ENCODE results near the gene CALD1.

The CALD1 gene

DNA sequence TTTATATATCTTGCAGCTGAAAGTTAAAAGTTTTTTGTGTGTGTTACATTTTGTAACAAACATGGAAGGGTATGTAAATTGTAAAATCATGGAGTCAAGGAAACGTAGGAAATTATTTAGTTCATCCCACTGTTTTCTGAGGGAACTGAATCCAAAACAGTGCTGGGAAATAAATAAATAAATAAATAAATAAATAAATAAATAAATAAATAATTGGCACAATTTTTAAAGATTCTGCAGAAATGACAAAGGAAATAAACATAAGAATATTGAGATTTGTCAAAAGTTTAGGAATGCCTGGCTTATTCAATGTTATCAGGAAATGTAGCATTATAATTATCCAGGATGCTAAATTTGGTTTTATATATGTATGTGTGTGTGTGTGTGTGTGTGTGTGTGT lies 115.5 kb downstream of the CALD1 start:
- no peaks in the 10 kb centered on the region for H3K4me1 ChIP-seq (ENCODE audit: insufficient read depth, low read length)
- ATAC-seq (ENCODE audit: insufficient read depth, low read depth) (no peak), DNase-seq (no peak)
- no peak overlapping the region for H3K27ac ChIP-seq (ENCODE audit: low read length)
- H4K20me1 ChIP-seq (ENCODE audit: insufficient read depth, low read length) = no peaks in the 10 kb centered on the region
- no peaks in the 10 kb centered on the region for H3K36me3 ChIP-seq (ENCODE audit: insufficient read depth, low read length)
- H3K27me3 ChIP-seq (ENCODE audit: insufficient read depth, low read length, poor library complexity) = no peaks in the 10 kb centered on the region
- no peak for TF ChIP-seq EZH2 (IDR thresholded peaks at IDR 0.05; ENCODE audit: borderline replicate concordance, low read depth, low read length, severe bottlenecking)
- TF ChIP-seq, protein P1, sequence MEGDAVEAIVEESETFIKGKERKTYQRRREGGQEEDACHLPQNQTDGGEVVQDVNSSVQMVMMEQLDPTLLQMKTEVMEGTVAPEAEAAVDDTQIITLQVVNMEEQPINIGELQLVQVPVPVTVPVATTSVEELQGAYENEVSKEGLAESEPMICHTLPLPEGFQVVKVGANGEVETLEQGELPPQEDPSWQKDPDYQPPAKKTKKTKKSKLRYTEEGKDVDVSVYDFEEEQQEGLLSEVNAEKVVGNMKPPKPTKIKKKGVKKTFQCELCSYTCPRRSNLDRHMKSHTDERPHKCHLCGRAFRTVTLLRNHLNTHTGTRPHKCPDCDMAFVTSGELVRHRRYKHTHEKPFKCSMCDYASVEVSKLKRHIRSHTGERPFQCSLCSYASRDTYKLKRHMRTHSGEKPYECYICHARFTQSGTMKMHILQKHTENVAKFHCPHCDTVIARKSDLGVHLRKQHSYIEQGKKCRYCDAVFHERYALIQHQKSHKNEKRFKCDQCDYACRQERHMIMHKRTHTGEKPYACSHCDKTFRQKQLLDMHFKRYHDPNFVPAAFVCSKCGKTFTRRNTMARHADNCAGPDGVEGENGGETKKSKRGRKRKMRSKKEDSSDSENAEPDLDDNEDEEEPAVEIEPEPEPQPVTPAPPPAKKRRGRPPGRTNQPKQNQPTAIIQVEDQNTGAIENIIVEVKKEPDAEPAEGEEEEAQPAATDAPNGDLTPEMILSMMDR (IDR thresholded peaks at IDR 0.05; ENCODE audit: borderline replicate concordance, extremely low read depth, low read length, poor library complexity, severe bottlenecking) = no peak
- no peak overlapping the region for H2AFZ ChIP-seq (ENCODE audit: low read depth, low read length)
- no peak overlapping the region for H3K4me3 ChIP-seq (ENCODE audit: low read depth in 1 of 2, low read length in 2 of 2)
- H3K9me3 ChIP-seq (ENCODE audit: insufficient read depth, low read length, severe bottlenecking) = peaks cover 7% of the 10 kb centered on the region
- no peak overlapping the region for H3K9ac ChIP-seq (ENCODE audit: low read depth, low read length)
- H3K79me2 ChIP-seq (ENCODE audit: insufficient read depth, low read length) = no peaks in the 10 kb centered on the region
- no peak overlapping the region for H3K4me2 ChIP-seq (ENCODE audit: insufficient read depth, low read length)

DNA sequence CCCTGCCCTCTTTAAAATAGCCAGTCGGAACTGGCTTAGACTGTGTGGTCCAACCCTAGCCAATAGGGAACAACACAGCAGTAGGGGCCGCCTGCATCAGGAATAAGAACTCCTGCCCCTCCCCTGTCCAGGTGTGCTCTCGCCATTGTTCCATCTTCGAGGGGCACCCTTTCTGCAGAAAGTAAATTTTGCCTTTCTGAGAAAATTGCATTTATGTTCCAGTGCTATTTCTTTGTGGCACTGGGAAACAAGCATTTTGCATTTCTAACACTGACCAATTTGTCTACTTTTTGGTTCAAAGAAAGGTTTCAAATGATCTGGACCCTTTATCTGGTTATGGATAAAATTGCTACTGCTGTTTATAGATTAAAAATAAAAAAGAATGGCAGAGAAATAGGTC lies 116.6 kb downstream of the CALD1 start:
- Histone ChIP-seq H3K27me3 (ENCODE audit: insufficient read depth, low read length, poor library complexity) (peaks cover 3% of the 10 kb centered on the region), H3K27ac (ENCODE audit: low read length) (no peak overlapping the region), H3K4me2 (ENCODE audit: insufficient read depth, low read length) (no peak overlapping the region), H3K36me3 (ENCODE audit: insufficient read depth, low read length) (no peaks in the 10 kb centered on the region), H3K4me3 (ENCODE audit: low read depth in 1 of 2, low read length in 2 of 2) (no peak overlapping the region), H4K20me1 (ENCODE audit: insufficient read depth, low read length) (no peaks in the 10 kb centered on the region), H2AFZ (ENCODE audit: low read depth, low read length) (no peak overlapping the region), H3K9me3 (ENCODE audit: insufficient read depth, low read length, severe bottlenecking) (peaks cover 7% of the 10 kb centered on the region), H3K79me2 (ENCODE audit: insufficient read depth, low read length) (no peaks in the 10 kb centered on the region), H3K4me1 (ENCODE audit: insufficient read depth, low read length) (no peaks in the 10 kb centered on the region), H3K9ac (ENCODE audit: low read depth, low read length) (no peak overlapping the region)
- DNase-seq = no peak
- no peak for ATAC-seq (ENCODE audit: insufficient read depth, low read depth)
- TF ChIP-seq, protein P1 (IDR thresholded peaks at IDR 0.05; ENCODE audit: borderline replicate concordance, extremely low read depth, low read length, poor library complexity, severe bottlenecking) = no peak
- no peak for TF ChIP-seq EZH2 (IDR thresholded peaks at IDR 0.05; ENCODE audit: borderline replicate concordance, low read depth, low read length, severe bottlenecking)

DNA sequence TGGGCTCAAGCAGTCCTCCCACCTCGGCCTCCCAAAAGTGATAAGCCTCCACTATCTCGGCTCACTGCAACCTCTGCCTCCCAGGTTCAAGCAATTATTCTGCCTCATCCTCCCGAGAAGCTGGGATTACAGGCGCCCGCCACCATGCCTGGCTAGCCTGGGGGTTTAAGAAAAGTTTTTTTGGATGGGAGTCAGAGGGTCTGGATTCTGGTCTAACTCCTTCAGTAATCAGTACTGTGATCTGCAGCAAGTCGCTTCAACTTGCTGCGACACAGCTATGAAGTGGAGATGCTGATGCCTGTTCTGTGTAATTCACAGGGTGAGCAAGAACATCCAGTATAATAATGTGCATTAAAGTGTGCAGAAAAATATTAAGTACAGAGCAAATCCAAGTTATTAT lies 118.5 kb downstream of the CALD1 start:
- Histone ChIP-seq H3K4me3 (ENCODE audit: low read depth in 1 of 2, low read length in 2 of 2) (no peak overlapping the region), H3K27me3 (ENCODE audit: insufficient read depth, low read length, poor library complexity) (peaks cover 3% of the 10 kb centered on the region), H3K9ac (ENCODE audit: low read depth, low read length) (no peak overlapping the region), H2AFZ (ENCODE audit: low read depth, low read length) (no peak overlapping the region), H3K36me3 (ENCODE audit: insufficient read depth, low read length) (no peaks in the 10 kb centered on the region), H3K4me2 (ENCODE audit: insufficient read depth, low read length) (no peak overlapping the region), H4K20me1 (ENCODE audit: insufficient read depth, low read length) (no peaks in the 10 kb centered on the region), H3K4me1 (ENCODE audit: insufficient read depth, low read length) (no peaks in the 10 kb centered on the region), H3K27ac (ENCODE audit: low read length) (no peak overlapping the region), H3K79me2 (ENCODE audit: insufficient read depth, low read length) (no peaks in the 10 kb centered on the region), H3K9me3 (ENCODE audit: insufficient read depth, low read length, severe bottlenecking) (peaks cover 7% of the 10 kb centered on the region)
- TF ChIP-seq EZH2 (IDR thresholded peaks at IDR 0.05; ENCODE audit: borderline replicate concordance, low read depth, low read length, severe bottlenecking) = no peak
- DNase-seq = no peak
- ATAC-seq (ENCODE audit: insufficient read depth, low read depth) = no peak

DNA sequence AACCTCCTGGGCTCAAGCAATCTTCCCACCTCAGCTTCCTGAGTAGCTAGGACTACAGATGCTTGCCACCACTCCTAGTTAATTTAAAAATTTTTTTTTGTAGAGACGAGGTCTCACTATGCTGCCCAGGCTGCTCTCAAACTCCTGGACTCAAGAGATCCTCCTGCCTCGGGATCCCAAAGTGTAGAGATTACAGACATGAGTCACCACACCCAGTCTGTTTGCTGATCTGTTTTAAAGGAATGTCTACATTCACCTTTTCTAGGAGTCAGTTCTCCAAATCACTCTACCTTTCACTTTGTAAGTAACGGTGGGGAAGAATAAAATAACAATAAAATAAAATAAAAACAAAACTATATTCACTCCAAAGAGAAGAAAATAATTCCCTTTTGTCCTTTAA lies 120.3 kb downstream of the CALD1 start:
- Histone ChIP-seq H2AFZ (ENCODE audit: low read depth, low read length) (no peak overlapping the region), H3K79me2 (ENCODE audit: insufficient read depth, low read length) (no peaks in the 10 kb centered on the region), H3K4me2 (ENCODE audit: insufficient read depth, low read length) (no peak overlapping the region), H4K20me1 (ENCODE audit: insufficient read depth, low read length) (no peaks in the 10 kb centered on the region), H3K4me3 (ENCODE audit: low read depth in 1 of 2, low read length in 2 of 2) (no peak overlapping the region), H3K9me3 (ENCODE audit: insufficient read depth, low read length, severe bottlenecking) (peaks cover 7% of the 10 kb centered on the region), H3K9ac (ENCODE audit: low read depth, low read length) (no peak overlapping the region), H3K36me3 (ENCODE audit: insufficient read depth, low read length) (no peaks in the 10 kb centered on the region), H3K27me3 (ENCODE audit: insufficient read depth, low read length, poor library complexity) (peaks cover 3% of the 10 kb centered on the region), H3K4me1 (ENCODE audit: insufficient read depth, low read length) (no peaks in the 10 kb centered on the region), H3K27ac (ENCODE audit: low read length) (no peak overlapping the region)
- no peak for TF ChIP-seq EZH2 (IDR thresholded peaks at IDR 0.05; ENCODE audit: borderline replicate concordance, low read depth, low read length, severe bottlenecking)
- TF ChIP-seq, protein P1 (IDR thresholded peaks at IDR 0.05; ENCODE audit: borderline replicate concordance, extremely low read depth, low read length, poor library complexity, severe bottlenecking) = no peak
- ATAC-seq (ENCODE audit: insufficient read depth, low read depth) = no peak
- no peak for DNase-seq

Data from DND-41 (cell line).